ENCODE measurements around the gene MAP3K1.
A peak's percentile ranks its signal among the peaks of the same experiment; 100 is the strongest.

MAP3K1 gene

GRCh38 chr5:56913766-56914165, 98.4 kb downstream of the MAP3K1 start:
- DNase-seq: no peak

GRCh38 chr5:56914678-56915077, 99.3 kb downstream of the MAP3K1 start:
- no peak for DNase-seq

- DNase-seq: no peak
These were observed 102.2 kb downstream of the MAP3K1 start for GRCh38 chr5:56917534-56917933.

GRCh38 chr5:56918054-56918453, 102.7 kb downstream of the MAP3K1 start:
- no peak for DNase-seq

- DNase-seq: no peak
These were observed 104.8 kb downstream of the MAP3K1 start for GRCh38 chr5:56919942-56920662.

- no peak for DNase-seq
These were observed 107.6 kb downstream of the MAP3K1 start for GRCh38 chr5:56922922-56923321.

- no peak for DNase-seq
These were observed 119.0 kb downstream of the MAP3K1 start for GRCh38 chr5:56934325-56934724.

- DNase-seq: no peak
These were observed 123.5 kb downstream of the MAP3K1 start for GRCh38 chr5:56938858-56939257.

GRCh38 chr5:56941981-56942380, 126.6 kb downstream of the MAP3K1 start:
- DNase-seq: peak; percentile 25
